Measurements from ENCODE around the gene NAA80. TPM values are rescaled to one million over a fixed set of nuclear protein-coding genes. Genes with fewer than 3 reads are reported as not detected.

Gene NAA80
- total and polyA plus RNA-seq, 2 of the 13 experiments (the other 11 are each of a cell fraction or from before 2014, with no cell fraction given), result 3.4 to 8.7 TPM

GRCh38 chr3:50299638-50299928 is 378 bp upstream of the NAA80 start (continued):
- TF ChIP-seq RCOR2 (CRISPR knock-in tag; IDR thresholded peaks at IDR 0.05), result 0 out of 2 replicates have a peak, but pooled peaks have one; percentile 12
- TF ChIP-seq ASH2L (IDR thresholded peaks at IDR 0.05; ENCODE audit: insufficient read length, low read depth, low read length), result peak; percentile 40
- TF ChIP-seq, protein P1, sequence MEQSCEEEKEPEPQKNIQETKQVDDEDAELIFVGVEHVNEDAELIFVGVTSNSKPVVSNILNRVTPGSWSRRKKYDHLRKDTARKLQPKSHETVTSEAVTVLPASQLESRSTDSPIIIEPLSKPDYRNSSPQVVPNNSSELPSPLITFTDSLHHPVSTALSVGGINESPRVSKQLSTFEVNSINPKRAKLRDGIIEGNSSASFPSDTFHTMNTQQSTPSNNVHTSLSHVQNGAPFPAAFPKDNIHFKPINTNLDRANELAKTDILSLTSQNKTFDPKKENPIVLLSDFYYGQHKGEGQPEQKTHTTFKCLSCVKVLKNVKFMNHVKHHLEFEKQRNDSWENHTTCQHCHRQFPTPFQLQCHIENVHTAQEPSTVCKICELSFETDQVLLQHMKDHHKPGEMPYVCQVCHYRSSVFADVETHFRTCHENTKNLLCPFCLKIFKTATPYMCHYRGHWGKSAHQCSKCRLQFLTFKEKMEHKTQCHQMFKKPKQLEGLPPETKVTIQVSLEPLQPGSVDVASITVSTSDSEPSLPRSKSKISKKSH (CRISPR knock-in tag; IDR thresholded peaks at IDR 0.05; ENCODE audit: borderline replicate concordance), result no peak; the same call in 1 of the 2 replicates
- TF ChIP-seq, protein P2, sequence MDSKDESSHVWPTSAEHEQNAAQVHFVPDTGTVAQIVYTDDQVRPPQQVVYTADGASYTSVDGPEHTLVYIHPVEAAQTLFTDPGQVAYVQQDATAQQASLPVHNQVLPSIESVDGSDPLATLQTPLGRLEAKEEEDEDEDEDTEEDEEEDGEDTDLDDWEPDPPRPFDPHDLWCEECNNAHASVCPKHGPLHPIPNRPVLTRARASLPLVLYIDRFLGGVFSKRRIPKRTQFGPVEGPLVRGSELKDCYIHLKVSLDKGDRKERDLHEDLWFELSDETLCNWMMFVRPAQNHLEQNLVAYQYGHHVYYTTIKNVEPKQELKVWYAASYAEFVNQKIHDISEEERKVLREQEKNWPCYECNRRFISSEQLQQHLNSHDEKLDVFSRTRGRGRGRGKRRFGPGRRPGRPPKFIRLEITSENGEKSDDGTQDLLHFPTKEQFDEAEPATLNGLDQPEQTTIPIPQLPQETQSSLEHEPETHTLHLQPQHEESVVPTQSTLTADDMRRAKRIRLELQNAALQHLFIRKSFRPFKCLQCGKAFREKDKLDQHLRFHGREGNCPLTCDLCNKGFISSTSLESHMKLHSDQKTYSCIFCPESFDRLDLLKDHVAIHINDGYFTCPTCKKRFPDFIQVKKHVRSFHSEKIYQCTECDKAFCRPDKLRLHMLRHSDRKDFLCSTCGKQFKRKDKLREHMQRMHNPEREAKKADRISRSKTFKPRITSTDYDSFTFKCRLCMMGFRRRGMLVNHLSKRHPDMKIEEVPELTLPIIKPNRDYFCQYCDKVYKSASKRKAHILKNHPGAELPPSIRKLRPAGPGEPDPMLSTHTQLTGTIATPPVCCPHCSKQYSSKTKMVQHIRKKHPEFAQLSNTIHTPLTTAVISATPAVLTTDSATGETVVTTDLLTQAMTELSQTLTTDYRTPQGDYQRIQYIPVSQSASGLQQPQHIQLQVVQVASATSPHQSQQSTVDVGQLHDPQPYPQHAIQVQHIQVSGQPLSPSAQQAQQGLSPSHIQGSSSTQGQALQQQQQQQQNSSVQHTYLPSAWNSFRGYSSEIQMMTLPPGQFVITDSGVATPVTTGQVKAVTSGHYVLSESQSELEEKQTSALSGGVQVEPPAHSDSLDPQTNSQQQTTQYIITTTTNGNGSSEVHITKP (CRISPR knock-in tag; IDR thresholded peaks at IDR 0.05; ENCODE audit: low read depth), result peak; percentile 25; the same call in 1 of the 2 replicates
- no peak for TF ChIP-seq ZNF577 (CRISPR knock-in tag; IDR thresholded peaks at IDR 0.05; ENCODE audit: borderline replicate concordance, low read depth)
- no peak for TF ChIP-seq FOXJ3 (CRISPR knock-in tag; IDR thresholded peaks at IDR 0.05; ENCODE audit: borderline replicate concordance)
- no peak for TF ChIP-seq ZKSCAN1 (IDR thresholded peaks at IDR 0.05; ENCODE audit: low read length)
- 0 out of 2 replicates have a peak, but pooled peaks have one; percentile 15 for TF ChIP-seq ISL2 (CRISPR knock-in tag; IDR thresholded peaks at IDR 0.05)
- TF ChIP-seq, protein P3, sequence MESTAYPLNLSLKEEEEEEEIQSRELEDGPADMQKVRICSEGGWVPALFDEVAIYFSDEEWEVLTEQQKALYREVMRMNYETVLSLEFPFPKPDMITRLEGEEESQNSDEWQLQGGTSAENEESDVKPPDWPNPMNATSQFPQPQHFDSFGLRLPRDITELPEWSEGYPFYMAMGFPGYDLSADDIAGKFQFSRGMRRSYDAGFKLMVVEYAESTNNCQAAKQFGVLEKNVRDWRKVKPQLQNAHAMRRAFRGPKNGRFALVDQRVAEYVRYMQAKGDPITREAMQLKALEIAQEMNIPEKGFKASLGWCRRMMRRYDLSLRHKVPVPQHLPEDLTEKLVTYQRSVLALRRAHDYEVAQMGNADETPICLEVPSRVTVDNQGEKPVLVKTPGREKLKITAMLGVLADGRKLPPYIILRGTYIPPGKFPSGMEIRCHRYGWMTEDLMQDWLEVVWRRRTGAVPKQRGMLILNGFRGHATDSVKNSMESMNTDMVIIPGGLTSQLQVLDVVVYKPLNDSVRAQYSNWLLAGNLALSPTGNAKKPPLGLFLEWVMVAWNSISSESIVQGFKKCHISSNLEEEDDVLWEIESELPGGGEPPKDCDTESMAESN (CRISPR knock-in tag; conservative IDR thresholded peaks at IDR 0.05), result no peak
- no peak for TF ChIP-seq WIZ (CRISPR knock-in tag; IDR thresholded peaks at IDR 0.05)
- TF ChIP-seq MXD3 (CRISPR knock-in tag; IDR thresholded peaks at IDR 0.05), result no peak
- TF ChIP-seq KLF12 (CRISPR knock-in tag; IDR thresholded peaks at IDR 0.05; ENCODE audit: borderline replicate concordance), result peak; percentile 80; the same call in 1 of the 2 replicates
- no peak for TF ChIP-seq PAWR (CRISPR knock-in tag; IDR thresholded peaks at IDR 0.05; ENCODE audit: borderline replicate concordance)
- TF ChIP-seq SMAD1 (CRISPR knock-in tag; IDR thresholded peaks at IDR 0.05; ENCODE audit: borderline replicate concordance, low read depth), result no peak
- no peak for TF ChIP-seq HNRNPL (IDR thresholded peaks at IDR 0.05; ENCODE audit: low read depth, low read length)
- no peak for TF ChIP-seq ADNP (CRISPR knock-in tag; IDR thresholded peaks at IDR 0.05)
